HepG2 (cell line): ENCODE results near the gene LAG3. TPM values are rescaled to one million over a fixed set of nuclear protein-coding genes. Genes with fewer than 3 reads are reported as not detected.

Source experiments
- ATF7-NPFF ChIP-seq: sonication (generic); formaldehyde crosslinking; IDR thresholded peaks from 2 replicates; pipeline ENCODE4 v1.8.1; 2023; ENCODE audit warnings: mild to moderate bottlenecking, low read depth, missing genetic modification reagents, moderate library complexity
- BATF2 ChIP-seq: sonication (generic); formaldehyde crosslinking; IDR thresholded peaks from 2 replicates; pipeline ENCODE4 v1.8.0; 2022; ENCODE audit warnings: mild to moderate bottlenecking, missing genetic modification reagents, moderate library complexity
- CREM ChIP-seq, 2 experiments: sonication (generic) in 1 of 2; formaldehyde crosslinking in 1 of 2; IDR thresholded peaks; 2 replicates each; pipeline versions ENCODE4 v1.4.0 to v1.6.1; 2016 to 2020; ENCODE audit warnings: antibody characterized with exemption in 1 of 2, mild to moderate bottlenecking in 1 of 2, missing genetic modification reagents in 1 of 2
- DMTF1 ChIP-seq: sonication (generic); formaldehyde crosslinking; IDR thresholded peaks from 2 replicates; pipeline ENCODE4 v1.4.0; 2020; ENCODE audit warnings: mild to moderate bottlenecking, missing genetic modification reagents
- ERF ChIP-seq: IDR thresholded peaks from 2 replicates; pipeline ENCODE4 v1.6.1; 2018; ENCODE audit warnings: missing biosample characterization, missing genetic modification reagents
- HNRNPH1 ChIP-seq: fragments of 200-400 bp; formaldehyde crosslinking; optimal IDR thresholded peaks from 2 replicates; pipeline ENCODE3; 2017; ENCODE audit warnings: mild to moderate bottlenecking, low read depth, low read length
- HOMEZ ChIP-seq: IDR thresholded peaks from 2 replicates; pipeline ENCODE4 v1.6.1; 2016; ENCODE audit warnings: low read depth
- MBD4 ChIP-seq: IDR thresholded peaks from 2 replicates; pipeline ENCODE4 v1.6.1; 2012; ENCODE audit warnings: low read length, inconsistent platforms, borderline replicate concordance
- NR2F6 ChIP-seq, 2 experiments: IDR thresholded peaks; 2 replicates each; pipeline ENCODE4 v1.6.1; 2016; ENCODE audit warnings: antibody characterized with exemption in 1 of 2, mild to moderate bottlenecking in 1 of 2
- PAF1 ChIP-seq: IDR thresholded peaks from 2 replicates; pipeline ENCODE4 v1.6.1; 2016; ENCODE audit warnings: missing genetic modification reagents, missing compliant biosample characterization
- PCBP1 ChIP-seq: fragments of 200-400 bp; formaldehyde crosslinking; IDR thresholded peaks from 2 replicates; pipeline ENCODE4 v1.6.1; 2017; ENCODE audit warnings: mild to moderate bottlenecking, low read depth, low read length, borderline replicate concordance
- POLR2G ChIP-seq: fragments of 200-400 bp; formaldehyde crosslinking; IDR thresholded peaks from 2 replicates; pipeline ENCODE4 v1.6.1; 2018; ENCODE audit warnings: mild to moderate bottlenecking, low read depth, low read length, moderate library complexity
- SUZ12 ChIP-seq: fragments of 150-350 bp; IDR thresholded peaks from 2 replicates; pipeline ENCODE4 v1.6.1; 2014; ENCODE audit warnings: low read depth, low read length
- TFDP1 ChIP-seq: IDR thresholded peaks from 2 replicates; pipeline ENCODE4 v1.6.1; 2016; ENCODE audit warnings: missing compliant biosample characterization, missing genetic modification reagents, borderline replicate concordance
- TRAFD1 ChIP-seq: sonication (generic); formaldehyde crosslinking; IDR thresholded peaks from 2 replicates; pipeline ENCODE4 v1.5.1; 2020; ENCODE audit warnings: missing genetic modification reagents, mild to moderate bottlenecking, borderline replicate concordance
- ZFP37 ChIP-seq: sonication (generic); formaldehyde crosslinking; IDR thresholded peaks from 2 replicates; pipeline ENCODE4 v1.4.0; 2020; ENCODE audit warnings: missing genetic modification reagents, borderline replicate concordance
- ZNF207 ChIP-seq: fragments of 450-650 bp; IDR thresholded peaks from 2 replicates; pipeline ENCODE4 v1.6.1; 2016; ENCODE audit warnings: antibody characterized with exemption, borderline replicate concordance
- ZNF335 ChIP-seq: sonication (generic); formaldehyde crosslinking; IDR thresholded peaks from 2 replicates; pipeline ENCODE4 v1.4.0; 2020; ENCODE audit warnings: missing genetic modification reagents
- ZSCAN12 ChIP-seq: sonication (generic); formaldehyde crosslinking; IDR thresholded peaks from 2 replicates; pipeline ENCODE4 v1.9.0; 2021; ENCODE audit warnings: mild to moderate bottlenecking, missing genetic modification reagents
- ZSCAN21 ChIP-seq: sonication (generic); formaldehyde crosslinking; IDR thresholded peaks from 2 replicates; pipeline ENCODE4 v1.8.0; 2022; ENCODE audit warnings: mild to moderate bottlenecking, missing genetic modification reagents, moderate library complexity, borderline replicate concordance
- ZSCAN31 ChIP-seq: sonication (generic); formaldehyde crosslinking; IDR thresholded peaks from 2 replicates; pipeline ENCODE4 v1.5.0; 2020; ENCODE audit warnings: low read depth, mild to moderate bottlenecking, missing genetic modification reagents
- polyA plus RNA-seq, 8 experiments: library from polyadenylated mRNA; depleted of rRNA in 3 of 8; stranded (reverse) in 7 of 8; unstranded in 1 of 8; fragments of >200 nt; fragmentation: Illumina TruSeq in 4 of 8; extraction: Trizol in 4 of 8; gene quantifications; 2 replicates each; pipeline versions ENCODE4 v1.2.1 to v1.2.3, GENCODE V29; 2011 to 2016; ENCODE audit warnings: low read depth in 4 of 8, missing spikeins in 1 of 8, mixed read lengths in 1 of 8; ENCODE audit not compliant: insufficient read depth in 1 of 8
- total RNA-seq, 5 experiments: library from RNA; depleted of rRNA; stranded (reverse); fragments of >200 nt; fragmentation: Illumina TruSeq; extraction: Trizol; gene quantifications; 2 replicates each; pipeline ENCODE4 v1.2.3, GENCODE V29; 2016; ENCODE audit warnings: low read depth in 1 of 5

LAG3 gene
- total and polyA plus RNA-seq, 2 of the 13 experiments (the other 11 are each of a cell fraction or from before 2014, with no cell fraction given), result 0.11 to 0.26 TPM

- TF ChIP-seq HOMEZ (CRISPR knock-in tag) (no peak), ERF (CRISPR knock-in tag) (no peak; the same call in 1 of the 2 replicates), MBD4 (no peak), ZSCAN31 (CRISPR knock-in tag) (no peak), NR2F6 (IDR thresholded peaks at IDR 0.05) (peak; percentile 56), NR2F6 (CRISPR knock-in tag; IDR thresholded peaks at IDR 0.05) (0 out of 2 replicates have a peak, but pooled peaks have one; percentile 46), SUZ12 (no peak), HNRNPH1 (no peak), ZSCAN21 (CRISPR knock-in tag) (no peak), PAF1 (CRISPR knock-in tag) (no peak), TFDP1 (CRISPR knock-in tag) (no peak), DMTF1 (no peak), ZSCAN12 (CRISPR knock-in tag) (no peak), BATF2 (CRISPR knock-in tag) (no peak), TRAFD1 (CRISPR knock-in tag) (peak; percentile 75; the same call in 1 of the 2 replicates), ATF7-NPFF (no peak), CREM (IDR thresholded peaks at IDR 0.05) (peak; percentile 34; the same call in 1 of the 2 replicates), CREM (CRISPR knock-in tag; IDR thresholded peaks at IDR 0.05) (no peak), PCBP1 (0 out of 2 replicates have a peak, but pooled peaks have one; percentile 37), ZNF335 (CRISPR knock-in tag) (no peak), ZNF207 (no peak), POLR2G (peak; percentile 64; the same call in 1 of the 2 replicates), ZFP37 (CRISPR knock-in tag) (no peak)
Observed at GRCh38 chr12:6767353-6768319, 4.7 kb upstream of the LAG3 start (continued).
